ENCODE data around the gene PLCD1.

The PLCD1 gene

GRCh38 chr3:38017445-38018295 is 11.8 kb downstream of the PLCD1 start:
- H3K27ac ChIP-seq = no peak overlapping the region
- TF ChIP-seq ZFX (IDR thresholded peaks at IDR 0.05) (no peak), CTCF (conservative IDR thresholded peaks at IDR 0.05) (no peak)

GRCh38 chr3:38016847-38017444 is 12.5 kb downstream of the PLCD1 start:
- TF ChIP-seq CTCF (conservative IDR thresholded peaks at IDR 0.05) (no peak), ZFX (IDR thresholded peaks at IDR 0.05) (no peak)
- H3K27ac ChIP-seq = no peak overlapping the region

GRCh38 chr3:38016410-38016809 is 13.0 kb downstream of the PLCD1 start:
- H3K27ac ChIP-seq = no peak overlapping the region
- no peak for TF ChIP-seq ZFX (IDR thresholded peaks at IDR 0.05)
- TF ChIP-seq CTCF (conservative IDR thresholded peaks at IDR 0.05) = no peak

GRCh38 chr3:38015984-38016383 is 13.5 kb downstream of the PLCD1 start:
- TF ChIP-seq CTCF (conservative IDR thresholded peaks at IDR 0.05) (no peak), ZFX (IDR thresholded peaks at IDR 0.05) (no peak)
- no peak overlapping the region for H3K27ac ChIP-seq

GRCh38 chr3:38015485-38015884 is 14.0 kb downstream of the PLCD1 start:
- H3K27ac ChIP-seq = no peak overlapping the region
- no peak for TF ChIP-seq ZFX (IDR thresholded peaks at IDR 0.05)
- TF ChIP-seq CTCF (conservative IDR thresholded peaks at IDR 0.05) = no peak

GRCh38 chr3:38011111-38011510 is 18.3 kb downstream of the PLCD1 start:
- H3K27ac ChIP-seq = no peak overlapping the region
- TF ChIP-seq ZFX (IDR thresholded peaks at IDR 0.05) (no peak), CTCF (conservative IDR thresholded peaks at IDR 0.05) (no peak)

- H3K27ac ChIP-seq = no peak overlapping the region
- TF ChIP-seq ZFX (IDR thresholded peaks at IDR 0.05) (no peak), CTCF (conservative IDR thresholded peaks at IDR 0.05) (no peak)
Measured at GRCh38 chr3:38009807-38010591, 19.4 kb downstream of the PLCD1 start.
